Right cardiac atrium (tissue), 5 donors: Measurements from ENCODE around the gene MAGEA2. TPM values are rescaled to one million over a fixed set of nuclear protein-coding genes. Genes with fewer than 3 reads are reported as not detected.
"Not testable (repeated sequence)": the region's sequence is repeated elsewhere in the genome, so short reads cannot be mapped to it uniquely, and the experiment has no call there.

Experiments
- ATAC-seq, 2 donors: fragments of 200-7000 bp; cut with Tn5 transposase; one replicate each; pipeline versions ENCODE4 v1.8.0 to v1.9.1; 2020; ENCODE audit warnings: moderate library complexity in 2 of 2, mild to moderate bottlenecking in 1 of 2
- DNase-seq, 3 donors: peaks; one replicate each; pipeline ENCODE4 v3.0.0-alpha.2; 2020
- H3K27ac ChIP-seq: one replicate; pipeline ENCODE4 v1.5.1; 2013; ENCODE audit warnings: mild to moderate bottlenecking, low read length, control low read depth, moderate library complexity
- H3K27me3 ChIP-seq: one replicate; pipeline ENCODE4 v1.6.1; 2013; ENCODE audit not compliant: control insufficient read depth, insufficient read depth
- H3K4me1 ChIP-seq: one replicate; pipeline ENCODE4 v1.6.1; 2013; ENCODE audit warnings: low read length; ENCODE audit not compliant: control insufficient read depth, insufficient read depth
- H3K4me3 ChIP-seq: one replicate; pipeline ENCODE4 v1.5.1; 2013; ENCODE audit warnings: low read length, control low read depth
- H3K9me3 ChIP-seq: one replicate; pipeline ENCODE4 v1.6.1; 2013; ENCODE audit warnings: low read length; ENCODE audit not compliant: control insufficient read depth
- WGBS: extraction: QIAGEN DNeasy Blood & Tissue Kit; methylation state at CpG from one replicate; pipeline ENCODE4 v1.1.7; 2013; 5-methylcytosine and 5-hydroxymethylcytosine counted together
- intact Hi-C, 4 donors: fragments of 100-400 bp; cut with DNase I; formaldehyde crosslinking; loops; one replicate each; pipeline versions ENCODE4 v1.11.0 to v1.14.0; 2022 to 2023
- long read RNA-seq, 4 donors: library from polyadenylated mRNA; unstranded; transcript quantifications; one replicate each; pipeline ENCODE4 v2.0.0, GENCODE V29; 2020 to 2021
- polyA plus RNA-seq: library from polyadenylated mRNA; stranded (reverse); fragments of 200-250 nt; gene quantifications from one replicate; pipeline ENCODE4 v1.2.3, GENCODE V29; 2013
- total RNA-seq, 4 donors: library from RNA; stranded (reverse); fragmentation: NEBNext Ultra II Directional; extraction: Animal tissue kit (Norgen Biotek cat#: 25700); gene quantifications; one replicate each; pipeline ENCODE4 v1.2.1, GENCODE V29; 2021
- donor health status: healthy with polysubstance abuse.
- donor health status: DM: no; HTN: yes; CAD: no.
- donor health status: DM: no; HTN: no; CAD: no.
- donor health status: DM: no; HTN: yes; CAD: no; lungs with severe emphysema.
- donor health status: DM: yes; HTN: yes; CAD: no.

The MAGEA2 gene, protein sequence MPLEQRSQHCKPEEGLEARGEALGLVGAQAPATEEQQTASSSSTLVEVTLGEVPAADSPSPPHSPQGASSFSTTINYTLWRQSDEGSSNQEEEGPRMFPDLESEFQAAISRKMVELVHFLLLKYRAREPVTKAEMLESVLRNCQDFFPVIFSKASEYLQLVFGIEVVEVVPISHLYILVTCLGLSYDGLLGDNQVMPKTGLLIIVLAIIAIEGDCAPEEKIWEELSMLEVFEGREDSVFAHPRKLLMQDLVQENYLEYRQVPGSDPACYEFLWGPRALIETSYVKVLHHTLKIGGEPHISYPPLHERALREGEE
- total RNA-seq = not detected
- polyA plus RNA-seq = not detected
- long read RNA-seq, donor 1 = 0 reads
- long read RNA-seq, donor 2 = 0 reads
- long read RNA-seq, donor 3 = 0 reads
- long read RNA-seq, donor 4 = 0 reads

DNA sequence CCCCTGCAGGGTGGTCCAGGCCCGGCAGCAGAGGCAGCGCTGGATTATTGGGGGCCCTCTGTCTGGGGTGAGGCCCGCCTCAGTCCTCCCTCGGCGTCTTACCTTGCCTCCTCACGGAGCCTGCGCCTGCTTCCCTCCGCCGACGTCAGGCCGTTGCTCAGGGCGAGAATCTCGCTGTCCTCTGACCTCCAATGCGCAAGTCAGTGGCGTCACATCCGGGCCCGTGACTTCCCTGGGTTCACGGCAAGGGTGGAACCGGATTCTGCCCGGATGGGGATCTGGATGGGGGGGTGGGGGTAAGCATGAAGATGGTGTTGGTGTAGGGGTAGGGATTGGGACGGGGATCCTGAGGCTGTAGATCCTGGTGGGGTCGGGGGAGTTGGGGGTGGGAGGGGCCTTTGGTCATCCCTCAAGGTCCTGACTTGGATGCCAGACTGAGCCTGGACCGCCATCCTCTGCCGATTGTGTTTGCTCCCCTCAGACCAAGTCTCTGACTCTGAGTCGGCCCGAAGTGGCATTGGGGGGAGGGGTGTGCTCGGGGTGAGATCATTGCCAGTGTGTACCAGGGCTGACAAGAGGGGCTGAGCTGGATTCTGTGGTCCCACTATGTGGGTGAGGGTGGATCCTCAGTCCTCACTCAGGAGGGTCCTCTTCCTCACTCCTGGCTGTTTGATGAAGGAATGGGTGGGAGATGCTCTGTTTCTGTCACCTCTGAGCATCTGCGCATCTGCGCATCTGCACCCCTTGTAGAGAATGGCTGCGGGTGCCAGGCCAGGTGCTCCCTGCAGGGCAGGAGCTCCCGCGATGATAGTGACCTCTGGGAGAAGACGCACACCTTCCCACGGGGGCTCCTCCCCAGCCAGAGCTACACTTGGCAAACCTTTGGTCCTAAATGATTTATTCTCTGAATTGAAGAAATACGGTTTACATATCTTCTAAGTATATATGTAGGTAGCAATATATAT is at the start of gene MAGEA2:
Gene MAGEA2 (minus strand): TSS at position 157 of the 965 bp plus-strand sequence. CDS start 2,479 bp downstream, outside the sequence.
- H3K27ac ChIP-seq, intact Hi-C loops, H3K4me3 ChIP-seq, H3K4me1 ChIP-seq, H3K27me3 ChIP-seq, DNase-seq, H3K9me3 ChIP-seq, ATAC-seq: not testable (repeated sequence)
- WGBS = no CpG with 5 or more reads among the region's 35 CpGs

DNA sequence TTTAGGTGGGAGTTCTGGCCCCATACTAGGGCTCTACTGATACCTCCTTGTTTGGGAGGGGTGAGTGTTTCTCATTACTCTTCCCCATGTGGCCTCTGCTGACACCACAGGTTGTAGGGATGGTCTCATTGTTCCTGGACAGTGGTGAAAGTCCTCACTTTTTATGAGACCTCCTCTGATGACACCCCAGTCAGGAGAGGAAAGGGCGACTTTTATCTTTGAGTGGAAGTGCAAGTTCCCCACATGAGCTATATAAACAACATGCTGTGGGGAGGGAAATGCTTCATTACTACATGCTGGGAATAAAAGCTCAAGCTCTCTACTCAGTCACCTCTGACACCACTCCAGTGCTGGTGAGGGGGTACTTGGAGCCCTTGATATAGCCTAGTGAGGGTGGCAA is 45.3 kb upstream of the MAGEA2 start:
- no peak for ATAC-seq
- WGBS = 53% methylated on average over 1 of the region's 1 CpG
- Histone ChIP-seq H3K4me1 (no peaks in the 10 kb centered on the region), H3K9me3 (no peaks in the 10 kb centered on the region), H3K27ac (no peak overlapping the region), H3K4me3 (no peak overlapping the region), H3K27me3 (no peaks in the 10 kb centered on the region)
- intact Hi-C loops = no loop called here
- DNase-seq = no peak

DNA sequence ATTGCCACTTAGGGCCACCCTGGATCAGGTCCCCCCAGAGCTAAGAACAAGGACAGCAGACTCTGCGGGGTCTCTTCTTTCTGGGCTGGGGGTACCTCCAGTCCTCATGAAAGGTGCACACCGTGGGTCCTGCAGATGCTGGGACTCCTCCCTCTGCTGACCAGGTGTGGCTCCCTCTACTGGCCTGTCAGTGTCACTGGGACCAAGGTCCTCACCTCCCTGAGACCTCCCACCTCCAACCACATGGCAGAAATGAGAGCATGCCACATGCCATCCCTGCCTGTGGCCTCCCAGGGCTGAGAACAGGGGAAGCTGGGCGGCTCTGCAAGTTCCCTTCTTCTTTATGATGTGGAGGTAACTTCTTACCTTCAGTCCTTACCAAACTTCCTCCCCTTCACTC is 33.4 kb upstream of the MAGEA2 start:
- DNase-seq, ATAC-seq, H3K4me3 ChIP-seq, H3K4me1 ChIP-seq, H3K9me3 ChIP-seq, intact Hi-C loops, H3K27me3 ChIP-seq, H3K27ac ChIP-seq: not testable (repeated sequence)
- no CpG with 5 or more reads among the region's 3 CpGs for WGBS

DNA sequence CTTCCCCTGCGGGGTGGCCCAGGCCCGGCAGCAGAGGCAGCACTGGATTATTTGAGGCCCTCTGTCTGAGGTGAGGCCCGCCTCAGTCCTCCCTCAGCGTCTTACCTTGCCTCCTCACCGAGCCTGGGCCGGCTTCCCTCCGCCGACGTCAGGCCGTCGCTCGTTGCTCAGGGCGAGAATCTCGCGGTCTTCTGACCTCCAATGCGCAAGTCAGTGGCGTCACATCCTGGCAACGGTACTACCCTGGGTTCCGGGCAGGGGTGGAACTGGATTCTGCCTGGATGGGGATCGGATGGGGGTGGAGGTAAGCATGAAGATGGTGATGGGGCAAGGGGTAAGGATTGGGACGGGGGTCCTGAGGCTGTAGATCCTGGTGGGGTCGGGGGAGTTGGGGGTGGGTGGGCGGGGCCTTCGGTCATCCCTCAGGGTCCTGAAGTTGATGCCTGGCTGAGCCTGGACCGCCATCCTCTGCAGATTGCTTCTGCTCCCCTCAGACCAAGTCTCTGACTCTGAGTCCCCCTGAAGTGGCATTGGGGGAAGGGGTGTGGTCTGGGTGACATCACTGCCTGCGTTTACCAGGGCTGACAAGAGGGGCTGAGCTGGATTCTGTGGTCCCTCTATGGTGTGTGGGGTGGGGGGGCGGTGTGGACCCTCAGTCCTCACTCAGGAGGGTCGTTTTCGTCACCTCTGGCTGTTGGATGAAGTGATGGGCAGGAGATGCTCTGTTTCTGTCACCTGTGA is 16.1 kb upstream of the MAGEA2 start, which contains the start of gene MAGEA6:
Gene MAGEA6 (minus strand): TSS at position 141 of the 741 bp plus-strand sequence. CDS start 2,039 bp downstream, outside the sequence.
- H3K4me3 ChIP-seq, H3K4me1 ChIP-seq, H3K27ac ChIP-seq, H3K27me3 ChIP-seq, ATAC-seq, H3K9me3 ChIP-seq, intact Hi-C loops: not testable (repeated sequence)
- DNase-seq = peak in 1 of 3 donors; percentile 0
- WGBS = 66% methylated on average over 3 of the region's 29 CpGs

DNA sequence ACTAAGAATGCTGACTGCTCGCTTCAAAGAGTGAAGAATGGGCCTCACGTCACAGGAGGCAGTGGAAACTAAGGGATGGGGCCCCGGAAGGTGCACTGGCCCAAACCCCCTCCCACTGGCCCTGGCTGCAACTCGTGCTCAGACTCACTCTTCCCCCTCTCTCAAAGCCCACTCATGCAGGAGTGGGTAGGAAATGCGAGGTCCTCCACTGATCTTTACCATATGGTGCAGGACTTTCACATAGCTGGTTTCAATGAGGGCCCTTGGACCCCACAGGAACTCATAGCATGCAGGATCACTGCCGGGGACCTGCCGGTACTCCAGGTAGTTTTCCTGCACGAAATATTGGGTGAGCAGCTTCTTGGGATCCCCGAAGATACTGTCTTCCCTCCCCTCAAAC is 12.9 kb upstream of the MAGEA2 start:
- H3K4me1 ChIP-seq, intact Hi-C loops, H3K27ac ChIP-seq, DNase-seq, H3K9me3 ChIP-seq, H3K4me3 ChIP-seq, ATAC-seq, H3K27me3 ChIP-seq: not testable (repeated sequence)
- 78% methylated on average over 9 of the region's 9 CpGs for WGBS

DNA sequence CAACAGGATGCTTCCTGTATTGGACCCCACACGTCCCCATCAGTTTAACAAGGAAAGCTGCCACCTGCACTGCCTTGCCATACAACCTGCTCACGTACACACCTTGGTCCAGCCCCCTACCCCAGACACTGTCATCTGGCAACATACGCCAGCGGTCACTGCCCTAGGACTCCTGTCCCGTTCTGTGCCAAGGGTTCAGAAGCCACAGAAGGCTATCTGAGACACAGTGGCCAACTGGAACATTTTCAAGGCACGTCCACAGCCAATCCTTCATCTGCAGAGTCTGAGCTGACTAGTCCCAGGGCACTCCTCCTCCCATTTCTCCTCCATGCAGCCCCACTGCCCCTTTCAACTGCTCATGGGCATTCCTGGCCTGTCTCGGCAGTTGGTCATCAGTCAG is 7.9 kb upstream of the MAGEA2 start:
- H3K4me3 ChIP-seq, H3K27ac ChIP-seq, H3K27me3 ChIP-seq, ATAC-seq, intact Hi-C loops, H3K4me1 ChIP-seq, DNase-seq, H3K9me3 ChIP-seq: not testable (repeated sequence)
- WGBS = 86% methylated on average over 4 of the region's 7 CpGs

- ATAC-seq, H3K9me3 ChIP-seq, DNase-seq, H3K27me3 ChIP-seq, H3K27ac ChIP-seq, intact Hi-C loops, H3K4me3 ChIP-seq, H3K4me1 ChIP-seq: not testable (repeated sequence)
- 55% methylated on average over 3 of the region's 7 CpGs for WGBS
Observed at GRCh38 chrX:152759544-152759943, 5.9 kb upstream of the MAGEA2 start.

DNA sequence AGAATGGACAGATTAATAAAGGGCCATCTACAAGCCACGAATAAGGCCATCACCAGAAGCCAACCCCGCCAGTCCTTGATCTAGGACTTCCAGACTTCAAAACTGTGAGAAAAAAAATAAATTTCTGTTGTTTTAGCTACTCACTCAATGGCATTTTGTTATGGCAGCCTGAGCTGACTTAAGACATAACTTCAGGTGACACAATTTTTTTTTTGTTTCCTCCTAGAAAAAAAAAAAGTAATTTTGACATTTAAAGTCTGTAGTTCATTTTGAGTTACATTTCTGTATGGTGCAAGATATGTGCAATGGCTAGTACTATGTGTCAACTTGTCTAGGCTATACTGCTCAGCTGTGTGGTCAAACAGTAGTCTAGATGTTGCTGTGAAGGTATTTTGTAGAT is 5.3 kb upstream of the MAGEA2 start, which contains the start of gene CSAG3:
Gene CSAG3 (plus strand): TSS at position 301 of the 400 bp plus-strand sequence.
- H3K4me1 ChIP-seq, ATAC-seq, intact Hi-C loops, H3K9me3 ChIP-seq, DNase-seq, H3K27me3 ChIP-seq, H3K4me3 ChIP-seq, H3K27ac ChIP-seq: not testable (repeated sequence)
- no CpG with 5 or more reads among the region's 2 CpGs for WGBS

DNA sequence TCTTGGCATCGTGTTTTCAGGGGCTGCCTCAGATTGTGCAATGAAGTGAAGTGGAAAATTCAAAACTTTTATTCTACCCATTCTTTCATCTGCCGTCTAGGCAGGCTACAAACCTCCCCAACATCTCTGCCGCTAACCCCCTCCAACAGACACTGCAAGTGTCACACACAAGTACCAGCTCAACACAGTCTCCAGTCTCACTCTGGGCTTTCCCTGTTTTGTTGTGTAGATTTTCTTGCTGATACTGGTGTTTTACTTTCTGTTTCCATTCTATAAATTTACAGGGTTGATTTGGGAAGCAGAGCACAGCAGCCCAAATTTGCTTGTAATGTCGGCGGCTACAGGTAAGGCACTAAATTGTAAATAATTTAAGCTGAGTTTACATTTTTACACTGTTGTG is 1.2 kb upstream of the MAGEA2 start:
- WGBS = no CpG with 5 or more reads among the region's 5 CpGs
- H3K27ac ChIP-seq, H3K4me1 ChIP-seq, ATAC-seq, H3K4me3 ChIP-seq, intact Hi-C loops, H3K9me3 ChIP-seq, DNase-seq, H3K27me3 ChIP-seq: not testable (repeated sequence)

DNA sequence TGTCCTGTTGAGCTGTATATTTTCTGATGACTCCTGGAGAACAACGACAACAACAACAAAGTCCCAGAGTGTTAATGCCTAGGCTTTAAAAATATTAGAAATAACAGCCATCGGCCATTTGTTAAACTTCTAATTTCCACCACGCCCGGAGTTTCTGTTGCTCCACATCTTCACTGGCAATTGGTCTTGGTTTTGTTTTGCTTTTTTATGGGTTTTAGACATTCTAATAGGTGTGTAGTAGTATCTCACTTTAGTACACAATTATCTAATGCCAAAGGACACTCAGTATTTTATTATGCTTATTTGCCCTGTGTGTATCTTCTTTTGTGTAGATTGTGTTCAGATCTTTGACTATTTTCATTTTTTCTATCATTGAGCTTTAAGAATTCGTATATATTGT is 15.1 kb downstream of the MAGEA2 start:
- WGBS = 83% methylated on average over 5 of the region's 5 CpGs
- H3K9me3 ChIP-seq = no peaks in the 10 kb centered on the region
- intact Hi-C loops = no loop called here

More for the DNA sequence above, 15.1 kb downstream of the MAGEA2 start:
- Histone ChIP-seq H3K4me3 (no peak overlapping the region), H3K4me1 (no peaks in the 10 kb centered on the region), H3K27me3 (no peaks in the 10 kb centered on the region), H3K27ac (no peak overlapping the region)
- no peak for ATAC-seq
- DNase-seq = no peak
